ENCODE measurements around the gene COLQ.

Gene COLQ

GRCh38 chr3:15497964-15498363 lies 23.5 kb downstream of the COLQ start:
- Histone ChIP-seq H3K27me3 (no peaks in the 10 kb centered on the region), H3K27ac (no peak overlapping the region), H3K4me1 (ENCODE audit: control insufficient read depth in 1 of 2, insufficient read depth in 1 of 2, low read depth in 1 of 2, low read length in 1 of 2) (no peaks in the 10 kb centered on the region), H3K36me3 (no peaks in the 10 kb centered on the region), H3K9me3 (no peaks in the 10 kb centered on the region), H3K4me3 (ENCODE audit: low read depth in 1 of 2, low read length in 1 of 2) (no peak overlapping the region)
- TF ChIP-seq CTCF (IDR thresholded peaks at IDR 0.05) = no peak

DNA sequence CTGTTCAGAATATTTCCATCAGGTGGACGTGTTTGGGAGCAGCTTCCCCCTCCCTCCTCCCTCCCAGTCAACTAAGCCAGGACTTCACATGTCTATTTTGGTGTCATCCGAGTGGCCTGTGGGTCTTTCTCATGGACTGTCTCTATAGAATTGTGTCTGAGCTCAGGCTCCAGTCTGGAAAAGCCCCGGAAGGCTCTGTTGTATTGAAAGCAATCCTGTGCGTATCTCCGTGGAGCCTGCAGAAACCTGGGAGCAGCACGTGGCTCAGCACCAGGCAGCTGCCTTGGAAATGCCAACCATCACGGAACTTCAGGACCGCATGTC lies 25.2 kb downstream of the COLQ start:
- no peak for TF ChIP-seq CTCF (IDR thresholded peaks at IDR 0.05)
- Histone ChIP-seq H3K27me3 (no peaks in the 10 kb centered on the region), H3K36me3 (no peaks in the 10 kb centered on the region), H3K27ac (no peak overlapping the region), H3K9me3 (no peaks in the 10 kb centered on the region), H3K4me3 (ENCODE audit: low read depth in 1 of 2, low read length in 1 of 2) (no peak overlapping the region), H3K4me1 (ENCODE audit: control insufficient read depth in 1 of 2, insufficient read depth in 1 of 2, low read depth in 1 of 2, low read length in 1 of 2) (no peaks in the 10 kb centered on the region)

GRCh38 chr3:15495461-15496340 lies 25.8 kb downstream of the COLQ start:
- Histone ChIP-seq H3K4me3 (ENCODE audit: low read depth in 1 of 2, low read length in 1 of 2) (no peak overlapping the region), H3K27me3 (no peaks in the 10 kb centered on the region)
- no peak for TF ChIP-seq CTCF (IDR thresholded peaks at IDR 0.05)

DNA sequence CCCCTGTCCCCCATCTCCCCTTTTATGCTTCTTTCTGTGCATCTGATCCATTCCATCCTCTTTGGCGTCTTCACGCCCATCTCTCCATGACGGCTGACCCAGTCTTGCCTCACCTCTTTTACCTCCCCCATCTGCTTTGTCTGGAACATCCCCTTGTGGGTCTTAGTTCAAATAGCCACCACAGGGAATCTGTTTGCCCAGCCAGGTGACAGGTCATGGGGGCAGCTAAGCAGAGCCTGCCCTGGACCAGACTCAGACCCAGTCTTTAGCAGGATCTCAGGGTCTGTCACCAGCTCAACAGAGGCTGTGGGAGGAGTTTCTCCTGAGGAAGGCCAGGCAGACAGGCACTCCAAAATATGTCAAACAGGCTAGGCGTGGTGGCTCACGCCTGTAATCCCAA lies 28.1 kb downstream of the COLQ start:
- TF ChIP-seq CTCF (IDR thresholded peaks at IDR 0.05) = no peak
- no peaks in the 10 kb centered on the region for H3K36me3 ChIP-seq
- no peak overlapping the region for H3K4me3 ChIP-seq (ENCODE audit: low read depth in 1 of 2, low read length in 1 of 2)
- no peaks in the 10 kb centered on the region for H3K27me3 ChIP-seq
- H3K27ac ChIP-seq = no peak overlapping the region
- H3K4me1 ChIP-seq (ENCODE audit: control insufficient read depth in 1 of 2, insufficient read depth in 1 of 2, low read depth in 1 of 2, low read length in 1 of 2) = no peaks in the 10 kb centered on the region
- H3K9me3 ChIP-seq = no peaks in the 10 kb centered on the region

More at GRCh38 chr3:15495461-15496340, 25.8 kb downstream of the COLQ start:
- Histone ChIP-seq H3K9me3 (no peaks in the 10 kb centered on the region), H3K4me1 (ENCODE audit: control insufficient read depth in 1 of 2, insufficient read depth in 1 of 2, low read depth in 1 of 2, low read length in 1 of 2) (no peaks in the 10 kb centered on the region), H3K36me3 (no peaks in the 10 kb centered on the region), H3K27ac (no peak overlapping the region)

DNA sequence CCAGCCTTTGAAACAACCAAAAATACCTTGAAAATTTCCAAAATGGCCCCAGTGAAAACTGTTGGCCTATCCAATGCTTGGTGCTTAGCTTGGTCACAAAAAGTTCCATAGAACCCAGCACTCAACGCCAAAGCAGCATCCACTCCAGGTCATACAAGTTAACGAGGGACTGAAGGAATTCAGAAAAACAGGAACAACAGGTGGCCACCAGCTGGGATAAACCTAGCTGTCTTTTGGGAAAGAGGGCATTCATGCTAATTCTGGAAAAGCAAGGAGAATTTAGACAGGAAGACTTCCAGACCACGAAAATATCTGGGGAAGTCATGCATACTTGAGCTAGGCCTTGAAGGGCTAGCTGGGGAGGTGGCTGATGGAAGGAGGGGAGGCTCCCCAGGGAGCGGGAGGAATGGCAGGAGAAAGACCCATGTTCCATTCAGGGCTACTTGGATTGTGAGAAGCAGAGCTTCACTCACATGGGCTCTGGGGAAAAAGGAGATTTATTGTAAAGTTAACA lies 28.6 kb downstream of the COLQ start:
- no peak overlapping the region for H3K4me3 ChIP-seq (ENCODE audit: low read depth in 1 of 2, low read length in 1 of 2)
- H3K27ac ChIP-seq = no peak overlapping the region
- no peaks in the 10 kb centered on the region for H3K9me3 ChIP-seq
- H3K4me1 ChIP-seq (ENCODE audit: control insufficient read depth in 1 of 2, insufficient read depth in 1 of 2, low read depth in 1 of 2, low read length in 1 of 2) = no peaks in the 10 kb centered on the region
- H3K36me3 ChIP-seq = no peaks in the 10 kb centered on the region
- TF ChIP-seq CTCF (IDR thresholded peaks at IDR 0.05) = no peak
- no peaks in the 10 kb centered on the region for H3K27me3 ChIP-seq

Data from neutrophil (primary cell).